Psoas muscle (tissue), 8 donors: Measurements from ENCODE around the gene ENO1. TPM values are rescaled to one million over a fixed set of nuclear protein-coding genes. Genes with fewer than 3 reads are reported as not detected.

ENCODE experiments used
- ATAC-seq, 4 donors: fragments of 200-7000 bp; cut with Tn5 transposase; one replicate each; pipeline ENCODE4 v1.9.1; 2020; ENCODE audit warnings: moderate library complexity in 3 of 4, mild to moderate bottlenecking in 2 of 4
- DNase-seq, 2 donors: peaks; one replicate each; pipeline ENCODE4 v3.0.0-alpha.2; 2020
- H3K27ac ChIP-seq: fragments of 200-600 bp; one replicate; pipeline ENCODE4 v1.8.0; 2022
- H3K27me3 ChIP-seq, 3 donors: fragments of 200-600 bp in 1 of 3; one replicate each; pipeline versions ENCODE4 v1.6.1 to v1.8.0; 2013 to 2022; ENCODE audit warnings: low read length in 2 of 3, mild to moderate bottlenecking in 2 of 3, moderate library complexity in 1 of 3; ENCODE audit not compliant: insufficient read depth in 3 of 3
- H3K36me3 ChIP-seq, 2 donors: fragments of 200-600 bp in 1 of 2; one replicate each; pipeline versions ENCODE4 v1.6.1 to v1.8.0; 2013 to 2022; ENCODE audit warnings: low read depth in 1 of 2, mild to moderate bottlenecking in 1 of 2, moderate library complexity in 1 of 2; ENCODE audit not compliant: insufficient read depth in 1 of 2
- H3K4me1 ChIP-seq: fragments of 200-600 bp; one replicate; pipeline ENCODE4 v1.8.0; 2022
- H3K4me3 ChIP-seq: fragments of 200-600 bp; one replicate; pipeline ENCODE4 v1.8.0; 2022; ENCODE audit warnings: mild to moderate bottlenecking
- H3K9me3 ChIP-seq: fragments of 200-600 bp; one replicate; pipeline ENCODE4 v1.8.0; 2022
- CTCF ChIP-seq: fragments of 200-600 bp; IDR thresholded peaks from one replicate; pipeline ENCODE4 v1.8.0; 2022; ENCODE audit warnings: antibody characterized with exemption
- WGBS, 3 donors: extraction: QIAGEN DNeasy Blood & Tissue Kit; methylation state at CpG; one replicate each; pipeline versions ENCODE4 v1.1.6 to v1.1.7; 2013; 5-methylcytosine and 5-hydroxymethylcytosine counted together
- intact Hi-C, 2 donors: fragments of 100-400 bp; cut with DNase I; formaldehyde crosslinking; loops; one replicate each; pipeline versions ENCODE4 v1.11.0 to v1.14.2; 2022
- polyA plus RNA-seq, 3 donors: library from polyadenylated mRNA; stranded (reverse); fragments of 200-250 nt; gene quantifications; one replicate each; pipeline ENCODE4 v1.2.3, GENCODE V29; 2013
- total RNA-seq, 4 donors: library from RNA; stranded (reverse); fragmentation: NEBNext Ultra II Directional in 2 of 4; extraction: Animal tissue kit (Norgen Biotek cat#: 25700) in 2 of 4; gene quantifications; one replicate each; pipeline versions ENCODE4 v1.2.1 to v1.2.4, GENCODE V29; 2021 to 2023
- donor health status: healthy with polysubstance abuse.
- donor health status: DM: no; HTN: no; CAD: no; lungs with moderate emphysema.
- donor health status: Bipolar disorder and iron deficiency.
- donor health status: healthy.
- donor health status: DM: yes; HTN: yes; CAD: no.
- donor health status: DM: no; HTN: no; CAD: no.
- donor health status: DM: no; HTN: no; CAD: no.
- donor health status: DM: yes; HTN: yes; CAD: no.

The ENO1 gene
- total and polyA plus RNA-seq, 7 donors, result 83.8 to 489 (median 191) TPM

- intact Hi-C loops, result loop anchor here in 1 of 2 donors (5.0 kb wide), 2 partner anchors 132 to 302 kb away; no protein-coding TSS in a partner anchor
- 74 to 85% (median 80%) methylated on average over 7 of the region's 7 CpGs for WGBS, 3 donors
- H3K27ac ChIP-seq, result no peak overlapping the region
Observed at GRCh38 chr1:8854240-8854639, 24.2 kb downstream of the ENO1 start.

GRCh38 chr1:8851060-8851459 lies 27.4 kb downstream of the ENO1 start:
- Histone ChIP-seq H3K4me1 (peaks cover 10% of the 10 kb centered on the region), H3K27ac (no peak overlapping the region), H3K36me3 (no peaks in the 10 kb centered on the region), H3K9me3 (no peaks in the 10 kb centered on the region), H3K27me3 (no peaks in the 10 kb centered on the region), H3K4me3 (no peak overlapping the region)
- DNase-seq, result no peak
- intact Hi-C loops, result loop anchor here in 1 of 2 donors (5.0 kb wide), 2 partner anchors 129 to 299 kb away; no protein-coding TSS in a partner anchor
- 85 to 94% (median 92%) methylated on average over 3 to 5 of the region's 5 CpGs for WGBS, 3 donors
- ATAC-seq, result no peak
- no peak for TF ChIP-seq CTCF

More at GRCh38 chr1:8854240-8854639, 24.2 kb downstream of the ENO1 start:
- no peak overlapping the region for H3K4me3 ChIP-seq
- peak in 1 of 4 donors; percentile 2 for ATAC-seq
- DNase-seq, result no peak
- no peak for TF ChIP-seq CTCF
- peaks cover 2 to 28% of the 10 kb centered on the region in 2 donors for H3K36me3 ChIP-seq
- H3K9me3 ChIP-seq, result no peaks in the 10 kb centered on the region
- peaks cover 12% of the 10 kb centered on the region for H3K4me1 ChIP-seq
- no peaks in the 10 kb centered on the region for H3K27me3 ChIP-seq

GRCh38 chr1:8848663-8849386 lies 29.7 kb downstream of the ENO1 start:
- Histone ChIP-seq H3K27me3 (no peaks in the 10 kb centered on the region), H3K4me3 (no peak overlapping the region), H3K36me3 (no peaks in the 10 kb centered on the region), H3K27ac (peak overlapping the region; percentile 83), H3K4me1 (peaks cover 23% of the 10 kb centered on the region), H3K9me3 (no peaks in the 10 kb centered on the region)
- DNase-seq, result peak; percentile 94 to 98
- 22 to 23% (median 22%) methylated on average over 19 of the region's 19 CpGs for WGBS, 3 donors
- TF ChIP-seq CTCF, result peak; percentile 93
- intact Hi-C loops, result loop anchor here in 1 of 2 donors (2.0 to 5.0 kb wide), 4 partner anchors 30 to 287 kb away; no protein-coding TSS in a partner anchor
- ATAC-seq, result peak; percentile 92 to 95 (median 93)

- peak overlapping the region; percentile 83 for H3K27ac ChIP-seq
- no peaks in the 10 kb centered on the region for H3K36me3 ChIP-seq
- peak in 2 of 4 donors; percentile 12 to 13 for ATAC-seq
- H3K27me3 ChIP-seq, result no peaks in the 10 kb centered on the region
- DNase-seq, result no peak
- TF ChIP-seq CTCF, result no peak
- 15 to 18% (median 18%) methylated on average over 5 of the region's 5 CpGs for WGBS, 3 donors
- H3K4me1 ChIP-seq, result peaks cover 23% of the 10 kb centered on the region
- intact Hi-C loops, result loop anchor here in 1 of 2 donors (2.0 to 5.0 kb wide), 4 partner anchors 29 to 286 kb away; no protein-coding TSS in a partner anchor
- H3K9me3 ChIP-seq, result no peaks in the 10 kb centered on the region
- no peak overlapping the region for H3K4me3 ChIP-seq
Observed at GRCh38 chr1:8847990-8848389, 30.5 kb downstream of the ENO1 start.
